NB4 (cell line): Measurements from ENCODE around the gene PBX1.

Experiments used
- POLR2A ChIP-seq: IDR thresholded peaks from 2 replicates; pipeline ENCODE4 v1.6.1; 2011; ENCODE audit warnings: mild to moderate bottlenecking; ENCODE audit not compliant: insufficient read length; ENCODE audit errors: extremely low read depth
- TF ChIP-seq, protein P1 (sequence below): IDR thresholded peaks from one replicate; pipeline ENCODE4 v1.5.1; 2012; ENCODE audit warnings: low read depth, low read length

DNA sequence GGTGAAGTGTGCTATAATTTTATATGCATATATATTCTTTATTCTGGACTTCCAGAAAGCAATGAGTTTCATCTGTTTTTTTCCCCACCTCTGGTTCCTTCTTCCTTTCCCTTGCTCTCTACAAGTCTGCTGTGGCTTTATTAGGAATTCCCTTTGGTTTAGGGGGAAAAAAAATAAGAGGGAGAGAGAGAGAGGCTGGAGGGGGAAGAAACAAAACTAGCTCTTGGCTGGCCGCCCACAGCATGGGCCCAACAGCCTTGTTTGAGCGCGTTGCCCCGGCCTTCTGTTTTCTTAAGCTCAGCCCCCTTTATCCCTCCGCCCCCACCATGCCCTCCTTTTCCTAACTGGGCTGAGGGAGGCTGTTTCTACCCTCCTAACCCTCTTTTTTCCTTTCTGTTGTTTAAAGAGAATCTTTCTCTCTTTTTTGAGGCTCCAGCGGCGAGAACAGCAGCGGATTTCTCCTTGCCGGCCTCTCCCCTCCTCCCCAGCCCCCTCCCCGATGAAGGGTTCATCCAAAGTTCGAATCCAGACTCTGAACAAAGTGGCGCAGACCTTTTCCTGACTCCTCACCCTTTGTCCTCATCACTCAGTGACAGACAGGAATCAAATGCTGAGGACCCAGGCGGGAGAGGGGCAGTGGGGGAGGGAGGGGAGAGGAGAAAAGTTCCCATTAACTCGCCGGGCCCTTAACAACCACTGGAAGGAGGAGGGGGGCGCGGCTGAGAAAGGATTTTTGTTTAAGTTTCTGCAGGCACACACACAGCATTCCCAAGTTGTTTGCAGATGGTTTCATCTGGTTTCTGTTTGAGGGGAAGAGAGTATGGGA lies 29.7 kb downstream of the PBX1 start:
- no peak for TF ChIP-seq POLR2A
- TF ChIP-seq, protein P1, sequence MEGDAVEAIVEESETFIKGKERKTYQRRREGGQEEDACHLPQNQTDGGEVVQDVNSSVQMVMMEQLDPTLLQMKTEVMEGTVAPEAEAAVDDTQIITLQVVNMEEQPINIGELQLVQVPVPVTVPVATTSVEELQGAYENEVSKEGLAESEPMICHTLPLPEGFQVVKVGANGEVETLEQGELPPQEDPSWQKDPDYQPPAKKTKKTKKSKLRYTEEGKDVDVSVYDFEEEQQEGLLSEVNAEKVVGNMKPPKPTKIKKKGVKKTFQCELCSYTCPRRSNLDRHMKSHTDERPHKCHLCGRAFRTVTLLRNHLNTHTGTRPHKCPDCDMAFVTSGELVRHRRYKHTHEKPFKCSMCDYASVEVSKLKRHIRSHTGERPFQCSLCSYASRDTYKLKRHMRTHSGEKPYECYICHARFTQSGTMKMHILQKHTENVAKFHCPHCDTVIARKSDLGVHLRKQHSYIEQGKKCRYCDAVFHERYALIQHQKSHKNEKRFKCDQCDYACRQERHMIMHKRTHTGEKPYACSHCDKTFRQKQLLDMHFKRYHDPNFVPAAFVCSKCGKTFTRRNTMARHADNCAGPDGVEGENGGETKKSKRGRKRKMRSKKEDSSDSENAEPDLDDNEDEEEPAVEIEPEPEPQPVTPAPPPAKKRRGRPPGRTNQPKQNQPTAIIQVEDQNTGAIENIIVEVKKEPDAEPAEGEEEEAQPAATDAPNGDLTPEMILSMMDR = no peak
